Measurements from ENCODE around the gene CDYL. TPM values are rescaled to one million over a fixed set of nuclear protein-coding genes. Genes with fewer than 3 reads are reported as not detected.

Gene CDYL
- total RNA-seq, 1 experiment from 2014 or later, result 60.8 TPM

DNA sequence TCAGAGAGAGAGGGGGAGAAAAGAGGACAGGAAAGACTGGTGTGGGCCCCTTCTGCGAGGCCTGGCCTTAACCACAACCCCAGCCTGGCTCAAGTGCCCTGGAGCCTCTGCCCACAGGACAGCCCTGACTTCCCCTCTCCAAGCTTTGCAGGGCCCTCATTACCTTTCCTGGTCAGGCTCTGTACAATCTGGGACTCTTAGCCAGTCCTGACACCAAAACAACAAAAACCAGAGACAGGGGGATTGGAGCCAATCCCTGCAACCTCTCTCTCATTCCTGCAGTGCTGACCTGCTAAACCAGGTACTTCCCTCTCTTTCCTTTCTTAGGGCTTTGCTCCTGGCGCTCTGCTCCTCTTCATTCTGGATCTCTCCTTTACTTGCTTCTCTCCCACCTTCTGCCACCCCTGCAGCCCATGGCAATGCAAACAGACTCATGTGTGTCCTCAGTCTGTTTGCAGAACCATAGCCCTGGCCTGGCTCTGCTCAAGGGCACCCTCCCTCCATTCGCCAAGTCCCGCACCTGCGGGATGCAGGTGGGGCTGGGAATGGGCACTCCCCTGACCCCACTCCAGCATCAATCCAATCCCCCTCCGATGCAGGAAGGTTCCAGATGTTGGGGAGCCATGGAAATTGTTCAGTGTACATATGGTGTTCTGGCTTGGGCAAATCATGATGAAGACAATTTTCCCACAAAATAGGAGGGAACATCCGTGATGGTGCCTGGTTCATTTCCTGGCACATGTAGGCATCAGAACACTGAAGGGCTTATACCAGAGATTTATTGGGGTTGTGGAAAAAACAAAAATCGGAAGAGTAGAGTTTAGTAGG is 189.6 kb downstream of the CDYL start:
- Histone ChIP-seq H3K4me1 (replicated peaks; ENCODE audit: insufficient read depth) (no peaks in the 10 kb centered on the region), H3K27me3 (ENCODE audit: insufficient read depth, low read depth) (no peaks in the 10 kb centered on the region), H3K36me3 (ENCODE audit: low read depth) (no peaks in the 10 kb centered on the region), H3K4me2 (no peak overlapping the region), H3K9me3 (ENCODE audit: insufficient read depth, low read depth) (no peaks in the 10 kb centered on the region), H3K9me2 (ENCODE audit: insufficient read depth) (no peaks in the 10 kb centered on the region), H4K20me1 (ENCODE audit: insufficient read depth) (no peaks in the 10 kb centered on the region), H2AFZ (no peak overlapping the region), H3K4me3 (no peak overlapping the region), H3F3A (ENCODE audit: insufficient read depth, low read depth) (no peaks in the 10 kb centered on the region), H3K27ac (no peak overlapping the region), H3K79me2 (ENCODE audit: low read depth) (no peaks in the 10 kb centered on the region)
- no peak for DNase-seq
- TF ChIP-seq EZH2 (IDR thresholded peaks at IDR 0.05; ENCODE audit: low read depth), result no peak
- TF ChIP-seq, protein P1, sequence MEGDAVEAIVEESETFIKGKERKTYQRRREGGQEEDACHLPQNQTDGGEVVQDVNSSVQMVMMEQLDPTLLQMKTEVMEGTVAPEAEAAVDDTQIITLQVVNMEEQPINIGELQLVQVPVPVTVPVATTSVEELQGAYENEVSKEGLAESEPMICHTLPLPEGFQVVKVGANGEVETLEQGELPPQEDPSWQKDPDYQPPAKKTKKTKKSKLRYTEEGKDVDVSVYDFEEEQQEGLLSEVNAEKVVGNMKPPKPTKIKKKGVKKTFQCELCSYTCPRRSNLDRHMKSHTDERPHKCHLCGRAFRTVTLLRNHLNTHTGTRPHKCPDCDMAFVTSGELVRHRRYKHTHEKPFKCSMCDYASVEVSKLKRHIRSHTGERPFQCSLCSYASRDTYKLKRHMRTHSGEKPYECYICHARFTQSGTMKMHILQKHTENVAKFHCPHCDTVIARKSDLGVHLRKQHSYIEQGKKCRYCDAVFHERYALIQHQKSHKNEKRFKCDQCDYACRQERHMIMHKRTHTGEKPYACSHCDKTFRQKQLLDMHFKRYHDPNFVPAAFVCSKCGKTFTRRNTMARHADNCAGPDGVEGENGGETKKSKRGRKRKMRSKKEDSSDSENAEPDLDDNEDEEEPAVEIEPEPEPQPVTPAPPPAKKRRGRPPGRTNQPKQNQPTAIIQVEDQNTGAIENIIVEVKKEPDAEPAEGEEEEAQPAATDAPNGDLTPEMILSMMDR (conservative IDR thresholded peaks at IDR 0.05), result no peak
- intact Hi-C loops (cut with micrococcal nuclease; ENCODE audit: unreplicated experiment), result no loop called here
- ChIA-PET CTCF (no interaction called here), POLR2A (ENCODE audit: unreplicated experiment) (no interaction called here)
- no TSS peak for BruUV-seq (replicated peaks)

DNA sequence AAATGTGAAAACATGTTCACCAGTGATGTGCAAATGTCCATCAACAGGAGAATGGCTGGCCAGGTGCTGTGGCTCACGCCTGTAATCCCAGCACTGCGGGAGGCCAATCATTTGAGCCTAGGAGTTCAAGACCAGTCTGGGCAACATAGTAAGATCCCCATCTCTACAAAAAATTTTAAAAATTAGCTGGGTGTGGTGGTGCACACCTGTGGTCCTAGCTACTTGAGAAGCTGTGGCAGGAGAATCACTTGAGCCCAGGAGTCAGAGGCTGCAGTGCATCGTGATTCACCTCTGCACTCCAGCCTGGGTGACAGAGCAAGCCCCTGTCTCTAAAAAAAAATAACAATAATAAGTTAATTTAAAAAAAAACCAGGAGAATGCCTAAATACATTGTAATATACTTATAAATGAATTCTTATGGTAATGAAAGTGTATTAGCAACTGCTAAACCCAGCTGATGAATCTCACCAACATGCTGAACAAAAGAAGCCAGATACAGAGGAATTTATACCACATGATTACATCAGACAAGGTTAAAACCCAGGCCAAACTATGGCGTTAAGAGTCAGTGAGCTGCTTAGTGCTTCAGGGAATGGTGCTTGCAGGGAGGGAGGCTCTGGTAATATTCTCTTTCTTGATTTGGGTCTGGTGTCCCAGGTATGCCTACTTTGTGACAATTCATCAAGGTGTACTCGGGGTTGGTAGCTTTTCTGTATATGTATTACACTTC is 191.3 kb downstream of the CDYL start:
- POLR2A ChIA-PET (ENCODE audit: unreplicated experiment), result no interaction called here

GRCh38 chr6:4969609-4970285 is 193.5 kb downstream of the CDYL start:
- H3K79me2 ChIP-seq (ENCODE audit: low read depth), result no peaks in the 10 kb centered on the region
- H3K27me3 ChIP-seq (ENCODE audit: insufficient read depth, low read depth), result no peaks in the 10 kb centered on the region
- no peak overlapping the region for H3K4me3 ChIP-seq
- H4K20me1 ChIP-seq (ENCODE audit: insufficient read depth), result no peaks in the 10 kb centered on the region
- no peak overlapping the region for H2AFZ ChIP-seq
- intact Hi-C loops (cut with micrococcal nuclease; ENCODE audit: unreplicated experiment), result no loop called here
- H3K9me3 ChIP-seq (ENCODE audit: insufficient read depth, low read depth), result no peaks in the 10 kb centered on the region
- H3K9me2 ChIP-seq (ENCODE audit: insufficient read depth), result no peaks in the 10 kb centered on the region
- H3F3A ChIP-seq (ENCODE audit: insufficient read depth, low read depth), result no peaks in the 10 kb centered on the region
- no TSS peak for BruUV-seq (replicated peaks)
- no peak for TF ChIP-seq EZH2 (IDR thresholded peaks at IDR 0.05; ENCODE audit: low read depth)
- TF ChIP-seq, protein P1 (conservative IDR thresholded peaks at IDR 0.05), result no peak
- no peak overlapping the region for H3K4me2 ChIP-seq
- H3K36me3 ChIP-seq (ENCODE audit: low read depth), result no peaks in the 10 kb centered on the region
- POLR2A ChIA-PET (ENCODE audit: unreplicated experiment), result no interaction called here
- no peak overlapping the region for H3K27ac ChIP-seq
- CTCF ChIA-PET, result no interaction called here
- no peak for DNase-seq
- H3K4me1 ChIP-seq (replicated peaks; ENCODE audit: insufficient read depth), result no peaks in the 10 kb centered on the region

More for the DNA sequence above, 191.3 kb downstream of the CDYL start:
- intact Hi-C loops (cut with micrococcal nuclease; ENCODE audit: unreplicated experiment), result no loop called here
- H4K20me1 ChIP-seq (ENCODE audit: insufficient read depth), result no peaks in the 10 kb centered on the region
- H3F3A ChIP-seq (ENCODE audit: insufficient read depth, low read depth), result no peaks in the 10 kb centered on the region
- DNase-seq, result no peak
- no peaks in the 10 kb centered on the region for H3K9me2 ChIP-seq (ENCODE audit: insufficient read depth)
- BruUV-seq (replicated peaks), result no TSS peak
- no peaks in the 10 kb centered on the region for H3K27me3 ChIP-seq (ENCODE audit: insufficient read depth, low read depth)
- no peak overlapping the region for H3K4me3 ChIP-seq
- H2AFZ ChIP-seq, result no peak overlapping the region
- no peaks in the 10 kb centered on the region for H3K9me3 ChIP-seq (ENCODE audit: insufficient read depth, low read depth)
- TF ChIP-seq, protein P1 (conservative IDR thresholded peaks at IDR 0.05), result no peak
- no peak for TF ChIP-seq EZH2 (IDR thresholded peaks at IDR 0.05; ENCODE audit: low read depth)
- CTCF ChIA-PET, result no interaction called here
- no peaks in the 10 kb centered on the region for H3K4me1 ChIP-seq (replicated peaks; ENCODE audit: insufficient read depth)
- H3K27ac ChIP-seq, result no peak overlapping the region
- no peaks in the 10 kb centered on the region for H3K36me3 ChIP-seq (ENCODE audit: low read depth)
- H3K79me2 ChIP-seq (ENCODE audit: low read depth), result no peaks in the 10 kb centered on the region
- no peak overlapping the region for H3K4me2 ChIP-seq

Data from PC-9 (cell line).